GM23338 (cell line): ENCODE measurements around the gene METRN. TPM values are rescaled to one million over a fixed set of nuclear protein-coding genes. Genes with fewer than 3 reads are reported as not detected.

ENCODE experiments used
- ATAC-seq: fragments of 200-7000 bp; cut with Tn5 transposase; 3 replicates; pipeline ENCODE4 v1.9.1; 2020
- DNase-seq: peaks from one replicate; pipeline ENCODE4 v3.0.0-alpha.2; 2015; ENCODE audit warnings: low spot score
- H2AFZ ChIP-seq: fragments of 200-600 bp; sonication (generic); 2 replicates; pipeline ENCODE4 v1.8.0; 2016; ENCODE audit warnings: antibody characterized with exemption, mild to moderate bottlenecking, moderate library complexity
- H3F3A ChIP-seq: fragments of 200-600 bp; sonication (generic); replicated peaks from 2 replicates; pipeline ENCODE4 v1.8.0; 2017; ENCODE audit warnings: antibody characterized with exemption, mixed run types, low read depth
- H3K27ac ChIP-seq: fragments of 200-600 bp; sonication (generic); 2 replicates; pipeline ENCODE4 v1.6.1; 2016; ENCODE audit warnings: low read depth
- H3K27me3 ChIP-seq: fragments of 200-600 bp; sonication (generic); 2 replicates; pipeline ENCODE4 v1.8.0; 2016; ENCODE audit warnings: mild to moderate bottlenecking, mixed run types, moderate library complexity; ENCODE audit not compliant: insufficient read depth
- H3K36me3 ChIP-seq: fragments of 200-600 bp; sonication (generic); 2 replicates; pipeline ENCODE4 v1.8.0; 2016; ENCODE audit warnings: mild to moderate bottlenecking; ENCODE audit not compliant: insufficient read depth
- H3K4me1 ChIP-seq: fragments of 200-600 bp; sonication (generic); 2 replicates; pipeline ENCODE4 v1.8.0; 2016; ENCODE audit warnings: mild to moderate bottlenecking, moderate library complexity; ENCODE audit not compliant: insufficient read depth
- H3K4me2 ChIP-seq: fragments of 200-600 bp; sonication (generic); 2 replicates; pipeline ENCODE4 v1.7.1; 2017; ENCODE audit warnings: mixed run types
- H3K4me3 ChIP-seq: fragments of 200-600 bp; sonication (generic); 2 replicates; pipeline ENCODE4 v1.6.1; 2016; ENCODE audit warnings: mixed run types
- H3K79me2 ChIP-seq: fragments of 200-600 bp; sonication (generic); replicated peaks from 2 replicates; pipeline ENCODE4 v1.8.0; 2017; ENCODE audit warnings: mild to moderate bottlenecking; ENCODE audit not compliant: insufficient read depth
- H3K9me2 ChIP-seq: fragments of 200-600 bp; sonication (generic); 2 replicates; pipeline ENCODE4 v1.8.0; 2017; ENCODE audit not compliant: insufficient read depth
- H4K20me1 ChIP-seq: fragments of 200-600 bp; sonication (generic); replicated peaks from 2 replicates; pipeline ENCODE4 v1.8.0; 2017; ENCODE audit warnings: mild to moderate bottlenecking; ENCODE audit not compliant: insufficient read depth
- H3K27ac Mint-ChIP-seq: 2 replicates; pipeline ENCODE4 v1.8.0; 2020; ENCODE audit warnings: inconsistent platforms, mild to moderate bottlenecking, moderate library complexity, mixed read lengths
- H3K27me3 Mint-ChIP-seq: 3 replicates; pipeline ENCODE4 v1.8.0; 2022; ENCODE audit warnings: low read depth, mild to moderate bottlenecking, moderate library complexity, mixed read lengths, inconsistent platforms; ENCODE audit not compliant: insufficient read depth, poor library complexity
- H3K36me3 Mint-ChIP-seq: 3 replicates; pipeline ENCODE4 v1.8.0; 2021; ENCODE audit warnings: low read depth, mild to moderate bottlenecking, inconsistent platforms, moderate library complexity, mixed read lengths
- H3K4me1 Mint-ChIP-seq: 3 replicates; pipeline ENCODE4 v1.8.0; 2020; ENCODE audit warnings: mild to moderate bottlenecking, inconsistent platforms, mixed read lengths
- H3K4me3 Mint-ChIP-seq: 3 replicates; pipeline ENCODE4 v1.8.0; 2021; ENCODE audit warnings: moderate library complexity, mild to moderate bottlenecking, inconsistent platforms, mixed read lengths
- H3K9me3 Mint-ChIP-seq: 3 replicates; pipeline ENCODE4 v1.8.0; 2020; ENCODE audit warnings: moderate library complexity, mild to moderate bottlenecking, inconsistent platforms, mixed read lengths
- CREB1 ChIP-seq: fragments of 250-450 bp; sonication (Bioruptor Pico); IDR thresholded peaks from 2 replicates; pipeline ENCODE4 v1.5.0; 2020; ENCODE audit warnings: low read depth, mild to moderate bottlenecking, moderate library complexity
- EZH2 ChIP-seq: fragments of 200-600 bp; sonication (generic); IDR thresholded peaks from one replicate; pipeline ENCODE4 v1.8.0; 2017; ENCODE audit warnings: antibody characterized with exemption, mild to moderate bottlenecking, low read depth; ENCODE audit not compliant: unreplicated experiment
- EZH2phosphoT487 ChIP-seq: fragments of 200-600 bp; sonication (generic); IDR thresholded peaks from one replicate; pipeline ENCODE4 v1.8.1; 2018; ENCODE audit warnings: antibody characterized with exemption; ENCODE audit not compliant: unreplicated experiment
- JUNB ChIP-seq: IDR thresholded peaks from one replicate; pipeline ENCODE4 v1.6.1; 2016; ENCODE audit warnings: antibody characterized with exemption; ENCODE audit not compliant: unreplicated experiment
- NANOG ChIP-seq: IDR thresholded peaks from 2 replicates; pipeline ENCODE4 v1.6.1; 2016; ENCODE audit warnings: antibody characterized with exemption, borderline replicate concordance
- POLR2AphosphoS5 ChIP-seq: IDR thresholded peaks from 2 replicates; pipeline ENCODE4 v1.6.1; 2016; ENCODE audit warnings: antibody characterized with exemption, low read depth
- STAT1 ChIP-seq: IDR thresholded peaks from one replicate; pipeline ENCODE4 v1.6.1; 2016; ENCODE audit warnings: antibody characterized with exemption; ENCODE audit not compliant: unreplicated experiment
- ZNF114 ChIP-seq: fragments of 250-450 bp; sonication (Bioruptor Pico); IDR thresholded peaks from 2 replicates; pipeline ENCODE4 v1.5.0; 2020; ENCODE audit warnings: mild to moderate bottlenecking, moderate library complexity
- ZNF331 ChIP-seq: fragments of 250-450 bp; sonication (Bioruptor Pico); IDR thresholded peaks from 2 replicates; pipeline ENCODE4 v1.5.0; 2020; ENCODE audit warnings: low read depth, mild to moderate bottlenecking, moderate library complexity
- polyA plus RNA-seq: library from polyadenylated mRNA; unstranded; fragments of >200 nt; fragmentation: Nextera tagmentation; extraction: Ambion mirVana; gene quantifications from 2 replicates; pipeline ENCODE4 v1.2.1, GENCODE V29; 2016
- total RNA-seq: library from RNA; depleted of rRNA; stranded (reverse); fragments of >200 nt; shearing (Covaris generic); gene quantifications from 2 replicates; pipeline ENCODE4 v1.2.3, GENCODE V29; 2014
- TF ChIP-seq, protein P1 (sequence below): IDR thresholded peaks from 2 replicates; pipeline ENCODE4 v1.6.1; 2016; ENCODE audit warnings: antibody characterized with exemption
- TF ChIP-seq, protein P2 (sequence below), 2 experiments: fragments of 200-600 bp in 1 of 2; sonication (generic) in 1 of 2; conservative IDR thresholded peaks; 2 replicates each; pipeline versions ENCODE4 v1.5.1 to v1.6.1; 2016 to 2017; ENCODE audit warnings: antibody characterized with exemption in 2 of 2, low read depth in 2 of 2, mild to moderate bottlenecking in 2 of 2, moderate library complexity in 1 of 2

The METRN gene
- total and polyA plus RNA-seq, 2 experiments from 2014 or later, result 18.7 to 33.0 TPM

DNA sequence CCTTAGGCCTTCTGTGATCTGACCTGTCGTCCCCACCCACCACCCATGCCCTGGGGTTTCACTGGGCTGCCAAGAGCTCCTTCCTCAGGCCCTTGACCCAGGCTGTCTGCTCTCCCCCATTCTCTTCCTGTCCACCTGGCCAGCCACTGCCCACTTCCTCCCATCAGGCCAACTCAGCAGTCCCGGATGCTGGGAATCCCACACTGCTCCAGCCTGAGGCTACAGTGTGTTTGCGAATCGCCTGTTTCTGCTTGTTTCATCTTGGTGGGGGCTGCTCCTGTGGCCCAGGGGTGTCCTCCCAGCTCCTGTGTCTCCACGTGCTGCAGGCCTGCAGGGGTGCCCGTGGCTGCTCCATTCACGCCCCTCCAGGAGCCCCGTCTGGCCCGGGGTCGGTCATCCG, 839 bp upstream of the METRN start (continued):
- TF ChIP-seq NANOG, result no peak

DNA sequence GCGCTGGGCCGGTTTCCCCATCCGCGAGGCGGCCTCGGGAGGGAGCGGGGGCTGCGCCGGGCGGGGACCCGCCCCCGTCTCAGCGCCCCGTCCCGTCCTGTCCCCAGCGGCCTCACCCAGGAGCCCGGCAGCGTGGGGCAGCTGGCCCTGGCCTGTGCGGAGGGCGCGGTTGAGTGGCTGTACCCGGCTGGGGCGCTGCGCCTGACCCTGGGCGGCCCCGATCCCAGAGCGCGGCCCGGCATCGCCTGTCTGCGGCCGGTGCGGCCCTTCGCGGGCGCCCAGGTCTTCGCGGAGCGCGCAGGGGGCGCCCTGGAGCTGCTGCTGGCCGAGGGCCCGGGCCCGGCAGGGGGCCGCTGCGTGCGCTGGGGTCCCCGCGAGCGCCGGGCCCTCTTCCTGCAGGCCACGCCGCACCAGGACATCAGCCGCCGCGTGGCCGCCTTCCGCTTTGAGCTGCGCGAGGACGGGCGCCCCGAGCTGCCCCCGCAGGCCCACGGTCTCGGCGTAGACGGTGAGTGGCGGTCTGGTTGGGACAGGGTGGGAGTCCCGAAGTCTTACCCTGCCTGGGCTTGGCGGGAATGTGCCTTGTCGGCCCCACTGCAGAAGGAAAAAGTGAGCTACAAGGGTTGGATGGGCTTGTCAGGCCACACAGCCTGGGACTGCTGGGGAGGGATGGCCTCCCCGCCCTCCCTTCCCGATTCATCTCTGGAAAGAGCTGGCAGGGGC, 720 bp downstream of the METRN start:
- no peak overlapping the region for H2AFZ ChIP-seq

DNA sequence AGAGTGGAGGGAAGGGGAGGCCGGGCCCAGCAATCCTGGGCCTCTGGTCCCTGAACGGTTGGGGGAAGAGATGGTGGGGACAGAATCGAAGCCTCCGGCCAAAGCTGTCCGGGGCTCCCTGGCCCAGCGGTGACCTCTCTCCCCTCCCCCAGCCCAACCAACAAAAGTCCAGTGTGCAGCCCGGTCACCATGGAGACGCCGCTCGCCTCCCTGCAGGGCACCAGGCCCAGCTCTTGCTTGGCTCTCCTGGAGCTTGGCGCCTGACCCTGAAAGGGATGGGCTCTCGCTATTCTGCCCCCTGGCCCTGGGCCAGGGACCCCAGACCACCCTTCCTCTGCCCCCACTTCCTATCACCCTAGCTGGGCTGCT, 1.3 kb downstream of the METRN start:
- peak overlapping the region; percentile 59; the same call in 1 of the 2 replicates for H3K4me3 ChIP-seq
- peak overlapping the region; percentile 81 for H3K4me2 ChIP-seq
- ATAC-seq (peak; percentile 2), DNase-seq (peak; percentile 67)
- no peaks in the 10 kb centered on the region for H4K20me1 ChIP-seq
- Mint-ChIP-seq H3K27me3 (peaks cover 44% of the 10 kb centered on the region), H3K4me3 (peak overlapping the region; percentile 64), H3K4me1 (peaks cover 13% of the 10 kb centered on the region; the same call in 2 of the 3 replicates), H3K36me3 (no peaks in the 10 kb centered on the region), H3K27ac (no peak overlapping the region), H3K9me3 (peaks cover 4% of the 10 kb centered on the region; the same call in 1 of the 3 replicates)
- H3K4me1 ChIP-seq, result peaks cover 12% of the 10 kb centered on the region; the same call in 1 of the 2 replicates
- no peaks in the 10 kb centered on the region for H3F3A ChIP-seq
- no peaks in the 10 kb centered on the region for H3K79me2 ChIP-seq
- H3K27ac ChIP-seq, result no peak overlapping the region
- peaks cover 53% of the 10 kb centered on the region for H3K27me3 ChIP-seq
- H3K36me3 ChIP-seq, result no peaks in the 10 kb centered on the region
- H2AFZ ChIP-seq, result no peak overlapping the region
- no peaks in the 10 kb centered on the region for H3K9me2 ChIP-seq
- TF ChIP-seq CREB1 (CRISPR knock-in tag) (no peak), EZH2 (no peak), EZH2phosphoT487 (no peak), ZNF331 (CRISPR knock-in tag) (no peak), POLR2AphosphoS5 (no peak), ZNF114 (CRISPR knock-in tag) (no peak), STAT1 (no peak), JUNB (no peak), NANOG (no peak)
- TF ChIP-seq, protein P1, sequence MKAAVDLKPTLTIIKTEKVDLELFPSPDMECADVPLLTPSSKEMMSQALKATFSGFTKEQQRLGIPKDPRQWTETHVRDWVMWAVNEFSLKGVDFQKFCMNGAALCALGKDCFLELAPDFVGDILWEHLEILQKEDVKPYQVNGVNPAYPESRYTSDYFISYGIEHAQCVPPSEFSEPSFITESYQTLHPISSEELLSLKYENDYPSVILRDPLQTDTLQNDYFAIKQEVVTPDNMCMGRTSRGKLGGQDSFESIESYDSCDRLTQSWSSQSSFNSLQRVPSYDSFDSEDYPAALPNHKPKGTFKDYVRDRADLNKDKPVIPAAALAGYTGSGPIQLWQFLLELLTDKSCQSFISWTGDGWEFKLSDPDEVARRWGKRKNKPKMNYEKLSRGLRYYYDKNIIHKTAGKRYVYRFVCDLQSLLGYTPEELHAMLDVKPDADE, result no peak
- TF ChIP-seq, protein P2, sequence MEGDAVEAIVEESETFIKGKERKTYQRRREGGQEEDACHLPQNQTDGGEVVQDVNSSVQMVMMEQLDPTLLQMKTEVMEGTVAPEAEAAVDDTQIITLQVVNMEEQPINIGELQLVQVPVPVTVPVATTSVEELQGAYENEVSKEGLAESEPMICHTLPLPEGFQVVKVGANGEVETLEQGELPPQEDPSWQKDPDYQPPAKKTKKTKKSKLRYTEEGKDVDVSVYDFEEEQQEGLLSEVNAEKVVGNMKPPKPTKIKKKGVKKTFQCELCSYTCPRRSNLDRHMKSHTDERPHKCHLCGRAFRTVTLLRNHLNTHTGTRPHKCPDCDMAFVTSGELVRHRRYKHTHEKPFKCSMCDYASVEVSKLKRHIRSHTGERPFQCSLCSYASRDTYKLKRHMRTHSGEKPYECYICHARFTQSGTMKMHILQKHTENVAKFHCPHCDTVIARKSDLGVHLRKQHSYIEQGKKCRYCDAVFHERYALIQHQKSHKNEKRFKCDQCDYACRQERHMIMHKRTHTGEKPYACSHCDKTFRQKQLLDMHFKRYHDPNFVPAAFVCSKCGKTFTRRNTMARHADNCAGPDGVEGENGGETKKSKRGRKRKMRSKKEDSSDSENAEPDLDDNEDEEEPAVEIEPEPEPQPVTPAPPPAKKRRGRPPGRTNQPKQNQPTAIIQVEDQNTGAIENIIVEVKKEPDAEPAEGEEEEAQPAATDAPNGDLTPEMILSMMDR (conservative IDR thresholded peaks at IDR 0.05; ENCODE audit: low read depth in 2 of 2), result no peak

More for the DNA sequence above, 720 bp downstream of the METRN start:
- Histone ChIP-seq H3K4me1 (peaks cover 12% of the 10 kb centered on the region; the same call in 1 of the 2 replicates), H3K27me3 (peaks cover 53% of the 10 kb centered on the region), H3K9me2 (no peaks in the 10 kb centered on the region), H3F3A (no peaks in the 10 kb centered on the region), H3K27ac (no peak overlapping the region), H3K36me3 (no peaks in the 10 kb centered on the region), H3K79me2 (no peaks in the 10 kb centered on the region), H3K4me3 (peak overlapping the region; percentile 59), H4K20me1 (no peaks in the 10 kb centered on the region), H3K4me2 (peak overlapping the region; percentile 81)
- Mint-ChIP-seq H3K27me3 (peaks cover 44% of the 10 kb centered on the region), H3K36me3 (no peaks in the 10 kb centered on the region), H3K4me3 (peak overlapping the region; percentile 64), H3K4me1 (peaks cover 13% of the 10 kb centered on the region; the same call in 2 of the 3 replicates), H3K9me3 (peaks cover 4% of the 10 kb centered on the region; the same call in 1 of the 3 replicates), H3K27ac (no peak overlapping the region)
- ATAC-seq (peak; percentile 17), DNase-seq (peak; percentile 62)
- TF ChIP-seq, protein P2 (conservative IDR thresholded peaks at IDR 0.05; ENCODE audit: low read depth in 2 of 2), result peak; percentile 9 to 54; a peak in 3 of 4 replicates
- TF ChIP-seq ZNF331 (CRISPR knock-in tag), result no peak
- TF ChIP-seq STAT1, result no peak
- TF ChIP-seq EZH2phosphoT487, result no peak
- peak; percentile 17 for TF ChIP-seq EZH2
- no peak for TF ChIP-seq NANOG
